Measurements from ENCODE around the gene C1orf167. TPM values are rescaled to one million over a fixed set of nuclear protein-coding genes. Genes with fewer than 3 reads are reported as not detected.
A peak's percentile ranks its signal among the peaks of the same experiment; 100 is the strongest.

The C1orf167 gene
- total RNA-seq, 2 donors from 2014 or later = not detected

GRCh38 chr1:11789126-11790067 lies 27.4 kb downstream of the C1orf167 start:
- Mint-ChIP-seq H3K4me3 (no peak overlapping the region), H3K27me3 (no peaks in the 10 kb centered on the region), H3K9me3 (no peaks in the 10 kb centered on the region), H3K36me3 (no peaks in the 10 kb centered on the region), H3K4me1 (ENCODE audit: low read depth in 2 of 2) (peaks cover 0 to 10% of the 10 kb centered on the region in 2 donors), H3K27ac (peak overlapping the region in 1 of 2 donors; percentile 53)
- no peak for DNase-seq (ENCODE audit: low spot score)
- no peak for ATAC-seq

GRCh38 chr1:11790101-11790879 lies 28.3 kb downstream of the C1orf167 start:
- no peaks in the 10 kb centered on the region for H3K36me3 Mint-ChIP-seq
- H3K4me3 Mint-ChIP-seq = no peak overlapping the region
- H3K4me1 Mint-ChIP-seq (ENCODE audit: low read depth in 2 of 2) = peaks cover 0 to 9% of the 10 kb centered on the region in 2 donors
- ATAC-seq (no peak), DNase-seq (ENCODE audit: low spot score) (no peak)
- H3K9me3 Mint-ChIP-seq = no peaks in the 10 kb centered on the region
- no peaks in the 10 kb centered on the region for H3K27me3 Mint-ChIP-seq
- peak overlapping the region in 1 of 2 donors; percentile 53 for H3K27ac Mint-ChIP-seq

DNA sequence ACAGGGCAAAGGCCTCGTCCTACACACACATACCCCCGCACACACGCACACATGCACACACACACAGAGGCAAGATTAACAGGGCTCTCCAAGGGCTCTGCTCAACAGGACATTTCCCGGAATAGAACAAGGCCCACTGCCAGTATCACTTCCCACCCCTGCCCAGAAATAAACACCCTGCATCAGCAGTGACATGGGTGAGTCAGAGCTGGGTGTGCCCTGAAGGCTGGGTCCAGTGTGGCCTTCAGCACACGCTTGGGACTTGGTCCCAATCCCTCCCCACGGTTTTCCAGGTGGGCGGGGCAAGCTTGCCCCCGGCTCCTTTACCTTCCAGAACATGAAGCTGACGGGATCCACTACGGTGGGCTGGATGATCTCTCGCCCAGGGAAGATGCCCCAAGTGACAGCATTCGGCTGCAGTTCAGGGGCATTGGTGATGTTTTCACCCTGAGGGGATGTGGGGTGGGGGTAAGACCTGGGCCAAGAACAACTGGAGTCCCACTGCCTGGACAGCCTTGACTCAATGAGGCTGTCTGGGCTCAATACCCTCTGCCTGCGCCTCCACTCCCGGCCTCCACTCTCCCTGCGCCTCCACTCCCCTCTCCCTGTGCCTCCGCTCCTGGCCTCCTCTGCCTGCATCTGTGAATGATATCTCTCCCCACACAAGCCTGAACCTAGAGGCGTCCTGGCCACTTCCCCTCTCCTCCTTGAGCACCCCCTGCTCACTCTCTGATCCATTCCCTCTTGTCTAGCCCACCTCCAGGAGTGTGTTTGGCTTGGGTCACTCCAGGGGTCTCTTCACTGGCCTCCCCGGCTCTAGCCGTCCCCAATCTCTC lies 29.1 kb downstream of the C1orf167 start:
- H3K27ac Mint-ChIP-seq = peak overlapping the region in 1 of 2 donors; percentile 50
- H3K4me3 Mint-ChIP-seq = no peak overlapping the region

DNA sequence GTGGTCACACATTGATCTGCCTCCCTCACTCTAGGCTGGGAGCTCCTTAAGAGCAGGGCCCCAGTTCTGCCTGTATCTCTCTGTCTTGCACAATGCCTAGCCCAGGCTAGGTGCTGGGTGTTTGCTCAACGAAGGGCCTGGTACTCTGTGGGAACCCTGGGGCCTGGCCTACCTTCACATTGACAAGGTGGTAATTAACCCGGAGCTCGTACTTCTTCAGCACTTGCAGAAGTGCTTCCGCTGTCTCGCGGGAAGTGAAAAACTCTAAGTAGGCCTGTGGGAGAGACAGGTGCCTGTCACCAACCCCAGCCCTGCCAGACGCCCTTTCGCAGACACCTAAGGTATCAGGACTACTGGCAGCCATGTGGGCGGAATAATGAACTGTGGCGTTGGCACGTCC lies 30.1 kb downstream of the C1orf167 start:
- ATAC-seq = no peak
- Mint-ChIP-seq H3K4me1 (ENCODE audit: low read depth in 2 of 2) (peaks cover 0 to 8% of the 10 kb centered on the region in 2 donors), H3K9me3 (no peaks in the 10 kb centered on the region), H3K4me3 (no peak overlapping the region), H3K36me3 (no peaks in the 10 kb centered on the region), H3K27me3 (no peaks in the 10 kb centered on the region), H3K27ac (peak overlapping the region in 1 of 2 donors; percentile 50)
- DNase-seq (ENCODE audit: low spot score) = no peak

More for the DNA sequence above, 29.1 kb downstream of the C1orf167 start:
- no peaks in the 10 kb centered on the region for H3K9me3 Mint-ChIP-seq
- ATAC-seq (no peak), DNase-seq (ENCODE audit: low spot score) (no peak)
- no peaks in the 10 kb centered on the region for H3K27me3 Mint-ChIP-seq
- peaks cover 0 to 8% of the 10 kb centered on the region in 2 donors for H3K4me1 Mint-ChIP-seq (ENCODE audit: low read depth in 2 of 2)
- no peaks in the 10 kb centered on the region for H3K36me3 Mint-ChIP-seq

DNA sequence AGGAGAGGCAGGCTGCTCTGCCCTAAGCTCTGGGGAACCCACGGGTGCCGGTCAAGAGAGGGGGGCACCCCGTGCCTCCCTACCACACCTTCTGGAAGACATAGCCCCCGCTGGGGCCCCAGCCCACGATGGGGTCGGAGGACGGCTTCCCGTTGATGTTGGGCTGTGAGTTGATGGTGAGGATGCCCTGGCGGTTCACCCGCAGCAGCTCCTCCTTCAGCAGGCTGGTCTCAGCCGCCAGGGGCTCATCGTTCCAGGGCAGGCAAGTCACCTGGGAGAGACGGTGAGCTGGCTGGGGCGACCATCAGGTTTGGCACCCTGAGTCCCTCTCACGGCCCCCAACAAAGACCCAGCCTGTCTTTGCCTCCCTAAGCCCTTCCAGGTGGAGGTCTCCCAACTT lies 31.8 kb downstream of the C1orf167 start:
- Mint-ChIP-seq H3K27me3 (no peaks in the 10 kb centered on the region), H3K27ac (no peak overlapping the region), H3K36me3 (no peaks in the 10 kb centered on the region), H3K4me3 (no peak overlapping the region), H3K9me3 (no peaks in the 10 kb centered on the region), H3K4me1 (ENCODE audit: low read depth in 2 of 2) (peaks cover 0 to 8% of the 10 kb centered on the region in 2 donors)
- ATAC-seq (no peak), DNase-seq (ENCODE audit: low spot score) (no peak)

- Mint-ChIP-seq H3K9me3 (no peaks in the 10 kb centered on the region), H3K4me3 (no peak overlapping the region), H3K36me3 (no peaks in the 10 kb centered on the region), H3K27ac (no peak overlapping the region), H3K27me3 (no peaks in the 10 kb centered on the region), H3K4me1 (ENCODE audit: low read depth in 2 of 2) (peaks cover 0 to 8% of the 10 kb centered on the region in 2 donors)
- peak; percentile 20 for DNase-seq (ENCODE audit: low spot score)
- ATAC-seq = no peak
These were observed 32.6 kb downstream of the C1orf167 start for GRCh38 chr1:11794446-11795237.

DNA sequence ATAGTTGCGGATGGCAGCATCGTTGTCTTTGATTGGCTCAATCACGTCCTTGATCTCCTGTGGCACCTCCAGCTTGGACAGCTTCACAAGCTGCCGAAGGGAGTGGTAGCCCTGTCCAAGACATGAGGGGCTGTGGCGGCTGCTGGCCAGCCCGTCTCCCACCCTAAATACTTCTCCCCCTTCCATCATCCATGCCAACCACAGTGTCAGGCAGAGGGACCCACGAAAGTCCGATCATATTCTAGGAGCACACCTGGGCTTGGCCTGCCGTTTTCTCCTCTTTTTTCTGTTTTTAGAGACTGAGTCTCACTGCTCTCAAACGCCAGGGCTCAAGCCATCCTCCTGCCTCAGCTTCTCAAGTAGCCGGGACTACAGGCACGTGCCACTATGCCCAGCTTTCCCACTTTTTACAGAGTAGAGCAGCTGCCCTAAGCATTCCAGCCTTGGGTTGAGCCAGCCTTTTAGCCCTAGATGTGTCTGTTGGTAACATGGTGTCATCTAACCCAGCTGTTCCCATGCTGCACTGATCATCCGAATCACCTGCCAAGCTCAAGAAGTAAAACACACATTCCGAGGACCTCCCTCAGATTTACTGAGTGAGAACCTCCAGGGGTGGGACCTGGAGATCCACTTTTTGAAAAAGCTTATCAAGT lies 33.4 kb downstream of the C1orf167 start:
- ATAC-seq = no peak
- no peaks in the 10 kb centered on the region for H3K27me3 Mint-ChIP-seq
- peak; percentile 40 for DNase-seq (ENCODE audit: low spot score)
- no peak overlapping the region for H3K4me3 Mint-ChIP-seq
- no peaks in the 10 kb centered on the region for H3K9me3 Mint-ChIP-seq
- H3K4me1 Mint-ChIP-seq (ENCODE audit: low read depth in 2 of 2) = peaks cover 0 to 8% of the 10 kb centered on the region in 2 donors
- no peak overlapping the region for H3K27ac Mint-ChIP-seq
- H3K36me3 Mint-ChIP-seq = no peaks in the 10 kb centered on the region

- H3K9me3 Mint-ChIP-seq = no peaks in the 10 kb centered on the region
- H3K4me3 Mint-ChIP-seq = no peak overlapping the region
- no peaks in the 10 kb centered on the region for H3K27me3 Mint-ChIP-seq
- no peak for ATAC-seq
- no peak overlapping the region for H3K27ac Mint-ChIP-seq
- H3K36me3 Mint-ChIP-seq = no peaks in the 10 kb centered on the region
- peaks cover 0 to 13% of the 10 kb centered on the region in 2 donors for H3K4me1 Mint-ChIP-seq (ENCODE audit: low read depth in 2 of 2)
- peak; percentile 49 for DNase-seq (ENCODE audit: low spot score)
These were observed 34.2 kb downstream of the C1orf167 start for GRCh38 chr1:11796036-11796828.

DNA sequence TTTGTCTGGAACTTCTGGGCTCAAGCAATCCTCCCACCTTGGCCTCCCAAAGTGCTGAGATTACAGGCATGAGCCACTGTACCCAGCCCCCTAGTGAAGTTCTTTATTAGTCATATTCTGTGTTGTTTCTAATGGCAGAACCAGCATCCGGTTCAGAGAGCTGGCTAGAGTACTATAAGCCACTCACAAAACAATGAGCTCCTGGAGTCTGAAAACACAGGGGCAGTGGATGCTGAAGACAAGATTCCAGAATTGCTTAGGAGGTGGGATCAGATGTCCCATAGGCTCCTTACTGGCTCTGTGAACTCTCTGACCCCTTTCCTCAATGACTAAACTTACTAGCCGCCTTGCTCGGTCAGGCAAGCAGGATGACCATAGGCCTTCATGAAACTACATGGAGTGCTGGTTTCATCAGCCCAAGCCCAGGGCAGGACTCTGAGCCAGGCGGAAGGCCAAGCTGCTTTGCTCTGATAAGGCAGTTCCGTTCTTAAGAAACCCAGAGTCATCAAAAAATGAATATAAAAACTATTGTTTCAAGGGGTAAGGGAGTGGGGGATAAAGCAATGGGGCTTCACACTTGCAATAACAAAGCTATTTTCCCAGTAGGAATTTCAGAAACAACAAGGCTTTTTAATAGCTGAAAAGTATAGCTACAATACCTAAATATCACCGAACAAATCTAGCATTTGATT lies 35.7 kb downstream of the C1orf167 start:
- DNase-seq (ENCODE audit: low spot score) (no peak), ATAC-seq (no peak)
- Mint-ChIP-seq H3K36me3 (no peaks in the 10 kb centered on the region), H3K4me3 (no peak overlapping the region), H3K9me3 (no peaks in the 10 kb centered on the region), H3K4me1 (ENCODE audit: low read depth in 2 of 2) (peaks cover 13 to 19% of the 10 kb centered on the region in 2 donors), H3K27ac (no peak overlapping the region), H3K27me3 (no peaks in the 10 kb centered on the region)

- ATAC-seq = no peak
- no peak for DNase-seq (ENCODE audit: low spot score)
- Mint-ChIP-seq H3K4me1 (ENCODE audit: low read depth in 2 of 2) (peaks cover 24 to 31% of the 10 kb centered on the region in 2 donors), H3K4me3 (no peak overlapping the region), H3K27ac (no peak overlapping the region), H3K36me3 (no peaks in the 10 kb centered on the region), H3K9me3 (no peaks in the 10 kb centered on the region), H3K27me3 (no peaks in the 10 kb centered on the region)
These were observed 37.1 kb downstream of the C1orf167 start for GRCh38 chr1:11799099-11799498.

- Mint-ChIP-seq H3K4me3 (no peak overlapping the region), H3K27me3 (no peaks in the 10 kb centered on the region), H3K4me1 (ENCODE audit: low read depth in 2 of 2) (peaks cover 32 to 39% of the 10 kb centered on the region in 2 donors), H3K9me3 (no peaks in the 10 kb centered on the region), H3K27ac (no peak overlapping the region), H3K36me3 (no peaks in the 10 kb centered on the region)
- DNase-seq (ENCODE audit: low spot score) = peak; percentile 32
- ATAC-seq = no peak
These were observed 37.9 kb downstream of the C1orf167 start for GRCh38 chr1:11799896-11800295.
